GM18507 (cell line): ENCODE data around the gene ABCA10.

Experiments
- DNase-seq: peaks from one replicate; pipeline ENCODE4 v3.0.0; 2011; ENCODE audit warnings: low read depth; ENCODE audit not compliant: insufficient read length; ENCODE audit errors: extremely low spot score
- FAIRE-seq: peaks from 2 replicates; lab custom pipeline; 2011; peaks lifted over from hg19 to GRCh38; lab: Jason Lieb, UNC

Gene ABCA10

GRCh38 chr17:69123626-69124025 is 105.0 kb downstream of the ABCA10 start:
- FAIRE-seq (no peak), DNase-seq (no peak)

- FAIRE-seq (no peak), DNase-seq (no peak)
Observed at GRCh38 chr17:69122065-69122464, 106.6 kb downstream of the ABCA10 start.

- FAIRE-seq = peak; percentile 44
Observed at GRCh38 chr17:69117855-69118784, 110.5 kb downstream of the ABCA10 start.

GRCh38 chr17:69111794-69112193 is 116.8 kb downstream of the ABCA10 start:
- FAIRE-seq (peak; percentile 26), DNase-seq (no peak)

More at GRCh38 chr17:69117855-69118784, 110.5 kb downstream of the ABCA10 start:
- DNase-seq = no peak

GRCh38 chr17:69105907-69106730 is 122.5 kb downstream of the ABCA10 start:
- DNase-seq (no peak), FAIRE-seq (no peak)

- FAIRE-seq (no peak), DNase-seq (no peak)
Observed at GRCh38 chr17:69103557-69104233, 124.9 kb downstream of the ABCA10 start.

- FAIRE-seq = no peak
- DNase-seq = no peak
Observed at GRCh38 chr17:69098625-69099024, 130.0 kb downstream of the ABCA10 start.
